Measurements from ENCODE around the gene ACOX3. TPM values are rescaled to one million over a fixed set of nuclear protein-coding genes. Genes with fewer than 3 reads are reported as not detected.

Gene ACOX3
- total RNA-seq, 1 donor from 2014 or later = 74.5 TPM

- H3K4me1 ChIP-seq = peaks cover 7 to 22% of the 10 kb centered on the region in 2 donors
- no peak for TF ChIP-seq CTCF (IDR thresholded peaks at IDR 0.05)
- H3K27me3 ChIP-seq = no peaks in the 10 kb centered on the region
- no peaks in the 10 kb centered on the region for H3K9me3 ChIP-seq
- H3K36me3 ChIP-seq = no peaks in the 10 kb centered on the region
- no peak overlapping the region for H3K4me3 ChIP-seq
- intact Hi-C loops (cut with DNase I) = no loop called here
- DNase-seq (ENCODE audit: low spot score in 2 of 2) = no peak
- peak overlapping the region; percentile 9 to 36 for H3K27ac ChIP-seq
Measured at GRCh38 chr4:8437281-8437680, 3.2 kb downstream of the ACOX3 start.

- Histone ChIP-seq H3K4me1 (peaks cover 3 to 10% of the 10 kb centered on the region in 2 donors), H3K27ac (no peak overlapping the region), H3K27me3 (no peaks in the 10 kb centered on the region), H3K9me3 (no peaks in the 10 kb centered on the region), H3K4me3 (no peak overlapping the region), H3K36me3 (no peaks in the 10 kb centered on the region)
- TF ChIP-seq CTCF (IDR thresholded peaks at IDR 0.05) = no peak
- no peak for DNase-seq (ENCODE audit: low spot score in 2 of 2)
- intact Hi-C loops (cut with DNase I) = no loop called here
Measured at GRCh38 chr4:8435656-8436121, 4.8 kb downstream of the ACOX3 start.

GRCh38 chr4:8434251-8435073 lies 6.1 kb downstream of the ACOX3 start:
- H3K9me3 ChIP-seq = no peaks in the 10 kb centered on the region
- H3K4me1 ChIP-seq = peaks cover 0 to 8% of the 10 kb centered on the region in 2 donors
- no peak for DNase-seq (ENCODE audit: low spot score in 2 of 2)
- no peak overlapping the region for H3K27ac ChIP-seq
- no peak overlapping the region for H3K4me3 ChIP-seq
- H3K36me3 ChIP-seq = no peaks in the 10 kb centered on the region
- no peaks in the 10 kb centered on the region for H3K27me3 ChIP-seq
- intact Hi-C loops (cut with DNase I) = no loop called here
- TF ChIP-seq CTCF (IDR thresholded peaks at IDR 0.05) = no peak

GRCh38 chr4:8433136-8433535 lies 7.4 kb downstream of the ACOX3 start:
- peaks cover 5 to 10% of the 10 kb centered on the region in 2 donors for H3K4me1 ChIP-seq
- DNase-seq (ENCODE audit: low spot score in 2 of 2) = no peak
- no peak overlapping the region for H3K27ac ChIP-seq

GRCh38 chr4:8431553-8431952 lies 9.0 kb downstream of the ACOX3 start:
- peaks cover 5 to 19% of the 10 kb centered on the region in 2 donors for H3K4me1 ChIP-seq

More at GRCh38 chr4:8433136-8433535, 7.4 kb downstream of the ACOX3 start:
- Histone ChIP-seq H3K36me3 (no peaks in the 10 kb centered on the region), H3K9me3 (no peaks in the 10 kb centered on the region), H3K27me3 (no peaks in the 10 kb centered on the region), H3K4me3 (no peak overlapping the region)
- intact Hi-C loops (cut with DNase I) = no loop called here
- TF ChIP-seq CTCF (IDR thresholded peaks at IDR 0.05) = no peak

More at GRCh38 chr4:8431553-8431952, 9.0 kb downstream of the ACOX3 start:
- Histone ChIP-seq H3K9me3 (no peaks in the 10 kb centered on the region), H3K27ac (no peak overlapping the region), H3K36me3 (no peaks in the 10 kb centered on the region), H3K27me3 (no peaks in the 10 kb centered on the region), H3K4me3 (no peak overlapping the region)
- intact Hi-C loops (cut with DNase I) = no loop called here
- no peak for DNase-seq (ENCODE audit: low spot score in 2 of 2)
- TF ChIP-seq CTCF (IDR thresholded peaks at IDR 0.05) = no peak

All from ascending aorta (tissue), 2 donors.